Esophagus muscularis mucosa (tissue), 4 donors: ENCODE measurements around the gene TELO2. TPM values are rescaled to one million over a fixed set of nuclear protein-coding genes. Genes with fewer than 3 reads are reported as not detected.

Source experiments
- DNase-seq: peaks from one replicate; pipeline ENCODE4 v3.0.0-alpha.2; 2017; ENCODE audit errors: extremely low spot score
- H3K27ac ChIP-seq, 4 donors: fragments of 200-600 bp; sonication (generic); replicated peaks in 1 of 4; 1 replicate in 3 of 4; 2 replicates in 1 of 4; pipeline ENCODE4 v1.5.1; 2016 to 2019; ENCODE audit warnings: mild to moderate bottlenecking in 1 of 4
- H3K27me3 ChIP-seq, 4 donors: fragments of 200-600 bp; sonication (generic); one replicate each; pipeline versions ENCODE4 v1.5.1 to v1.6.0; 2016 to 2019
- H3K36me3 ChIP-seq, 4 donors: fragments of 200-600 bp; sonication (generic); one replicate each; pipeline ENCODE4 v1.5.1; 2016 to 2019
- H3K4me1 ChIP-seq, 4 donors: fragments of 200-600 bp; sonication (generic); one replicate each; pipeline ENCODE4 v1.5.1; 2016 to 2019
- H3K4me3 ChIP-seq, 4 donors: fragments of 200-600 bp; sonication (generic); 1 replicate in 2 of 4; 2 replicates in 2 of 4; pipeline ENCODE4 v1.5.1; 2016 to 2019; ENCODE audit warnings: mild to moderate bottlenecking in 4 of 4, moderate library complexity in 1 of 4
- H3K9me3 ChIP-seq, 4 donors: fragments of 200-600 bp; sonication (generic); 1 replicate in 3 of 4; 2 replicates in 1 of 4; pipeline ENCODE4 v1.5.1; 2016 to 2019
- EP300 ChIP-seq: sonication (generic); formaldehyde crosslinking; IDR thresholded peaks from one replicate; pipeline ENCODE4 v1.6.1; 2017; ENCODE audit warnings: antibody characterized with exemption
- POLR2A ChIP-seq: fragments of 450-650 bp; IDR thresholded peaks from one replicate; pipeline ENCODE4 v1.6.1; 2017; ENCODE audit warnings: antibody characterized with exemption, moderate library complexity, mild to moderate bottlenecking, low read depth
- POLR2AphosphoS5 ChIP-seq, 2 donors: sonication (generic); formaldehyde crosslinking; IDR thresholded peaks; one replicate each; pipeline ENCODE4 v1.6.1; 2017; ENCODE audit warnings: antibody characterized with exemption in 2 of 2
- WGBS: methylation state at CpG from one replicate; pipeline ENCODE4 v1.1.5; 2018; 5-methylcytosine and 5-hydroxymethylcytosine counted together
- intact Hi-C: fragments of 100-400 bp; cut with DNase I; formaldehyde crosslinking; loops from one replicate; pipeline ENCODE4 v1.15.1; 2023
- total RNA-seq, 4 donors: library from RNA; depleted of rRNA; stranded (reverse); fragments of >200 nt; gene quantifications; one replicate each; pipeline versions ENCODE4 v1.1.0 to v1.2.1, GENCODE V29; 2016
- TF ChIP-seq, protein P1 (sequence below), 3 experiments: fragments of 200-600 bp in 2 of 3; fragments of 450-650 bp in 1 of 3; sonication (generic) in 2 of 3; IDR thresholded peaks; one replicate each; pipeline ENCODE4 v1.5.1; 2017 to 2019; ENCODE audit warnings: antibody characterized with exemption in 3 of 3, mild to moderate bottlenecking in 2 of 3, moderate library complexity in 1 of 3

TELO2 gene
- total RNA-seq, 4 donors from 2014 or later: 14.1 to 27.7 (median 18.4) TPM

- no peaks in the 10 kb centered on the region for H3K27me3 ChIP-seq
- no peaks in the 10 kb centered on the region for H3K9me3 ChIP-seq
- H3K4me1 ChIP-seq: no peaks in the 10 kb centered on the region
- H3K36me3 ChIP-seq: peaks cover 33 to 87% (median 73%) of the 10 kb centered on the region in 4 donors
- 90% methylated on average over 21 of the region's 30 CpGs for WGBS
- H3K27ac ChIP-seq: no peak overlapping the region
- no peak for TF ChIP-seq POLR2AphosphoS5 (IDR thresholded peaks at IDR 0.05)
- no peak for TF ChIP-seq POLR2A
- TF ChIP-seq EP300: no peak
- TF ChIP-seq, protein P1, sequence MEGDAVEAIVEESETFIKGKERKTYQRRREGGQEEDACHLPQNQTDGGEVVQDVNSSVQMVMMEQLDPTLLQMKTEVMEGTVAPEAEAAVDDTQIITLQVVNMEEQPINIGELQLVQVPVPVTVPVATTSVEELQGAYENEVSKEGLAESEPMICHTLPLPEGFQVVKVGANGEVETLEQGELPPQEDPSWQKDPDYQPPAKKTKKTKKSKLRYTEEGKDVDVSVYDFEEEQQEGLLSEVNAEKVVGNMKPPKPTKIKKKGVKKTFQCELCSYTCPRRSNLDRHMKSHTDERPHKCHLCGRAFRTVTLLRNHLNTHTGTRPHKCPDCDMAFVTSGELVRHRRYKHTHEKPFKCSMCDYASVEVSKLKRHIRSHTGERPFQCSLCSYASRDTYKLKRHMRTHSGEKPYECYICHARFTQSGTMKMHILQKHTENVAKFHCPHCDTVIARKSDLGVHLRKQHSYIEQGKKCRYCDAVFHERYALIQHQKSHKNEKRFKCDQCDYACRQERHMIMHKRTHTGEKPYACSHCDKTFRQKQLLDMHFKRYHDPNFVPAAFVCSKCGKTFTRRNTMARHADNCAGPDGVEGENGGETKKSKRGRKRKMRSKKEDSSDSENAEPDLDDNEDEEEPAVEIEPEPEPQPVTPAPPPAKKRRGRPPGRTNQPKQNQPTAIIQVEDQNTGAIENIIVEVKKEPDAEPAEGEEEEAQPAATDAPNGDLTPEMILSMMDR (IDR thresholded peaks at IDR 0.05): no peak
- intact Hi-C loops: no loop called here
- no peak for DNase-seq
- no peak overlapping the region for H3K4me3 ChIP-seq
Observed at GRCh38 chr16:1460602-1461138, 32.5 kb upstream of the TELO2 start.

- intact Hi-C loops: no loop called here
- Histone ChIP-seq H3K4me3 (no peak overlapping the region), H3K36me3 (peaks cover 28 to 86% (median 68%) of the 10 kb centered on the region in 4 donors), H3K4me1 (no peaks in the 10 kb centered on the region), H3K27ac (no peak overlapping the region), H3K27me3 (no peaks in the 10 kb centered on the region), H3K9me3 (no peaks in the 10 kb centered on the region)
- 81% methylated on average over 16 of the region's 24 CpGs for WGBS
- DNase-seq: no peak
- TF ChIP-seq EP300 (no peak), POLR2A (no peak), POLR2AphosphoS5 (IDR thresholded peaks at IDR 0.05) (no peak)
- TF ChIP-seq, protein P1 (IDR thresholded peaks at IDR 0.05): no peak
Observed at GRCh38 chr16:1461146-1461545, 32.0 kb upstream of the TELO2 start.

- no peaks in the 10 kb centered on the region for H3K27me3 ChIP-seq
- intact Hi-C loops: no loop called here
- WGBS: 92% methylated on average over 39 of the region's 41 CpGs
- TF ChIP-seq POLR2A (no peak), POLR2AphosphoS5 (IDR thresholded peaks at IDR 0.05) (no peak), EP300 (no peak)
- TF ChIP-seq, protein P1 (IDR thresholded peaks at IDR 0.05): no peak
- peaks cover 17 to 55% (median 38%) of the 10 kb centered on the region in 4 donors for H3K36me3 ChIP-seq
- H3K27ac ChIP-seq: no peak overlapping the region
- DNase-seq: no peak
- no peak overlapping the region for H3K4me3 ChIP-seq
- H3K4me1 ChIP-seq: peaks cover 0 to 8% (median 2%) of the 10 kb centered on the region in 4 donors
- no peaks in the 10 kb centered on the region for H3K9me3 ChIP-seq
Observed at GRCh38 chr16:1464196-1464893, 28.8 kb upstream of the TELO2 start.

- Histone ChIP-seq H3K4me3 (no peak overlapping the region), H3K27me3 (no peaks in the 10 kb centered on the region), H3K27ac (no peak overlapping the region), H3K4me1 (peaks cover 0 to 13% (median 5%) of the 10 kb centered on the region in 4 donors), H3K36me3 (peaks cover 16 to 51% (median 35%) of the 10 kb centered on the region in 4 donors), H3K9me3 (no peaks in the 10 kb centered on the region)
- DNase-seq: no peak
- intact Hi-C loops: no loop called here
- TF ChIP-seq POLR2A (no peak), EP300 (no peak), POLR2AphosphoS5 (IDR thresholded peaks at IDR 0.05) (no peak)
- TF ChIP-seq, protein P1 (IDR thresholded peaks at IDR 0.05): no peak
- 86% methylated on average over 21 of the region's 33 CpGs for WGBS
Observed at GRCh38 chr16:1464894-1465566, 28.1 kb upstream of the TELO2 start.
